Brain microvascular endothelial cell (primary cell): ENCODE results near the gene PIEZO1.

Source experiments
- DNase-seq: peaks from one replicate; pipeline ENCODE4 v3.0.0-alpha.2; 2020
- H3K27ac ChIP-seq: fragments of 250-450 bp; sonication (Bioruptor Pico); 2 replicates; pipeline ENCODE4 v1.5.1; 2020; ENCODE audit warnings: mild to moderate bottlenecking, moderate library complexity
- H3K27me3 ChIP-seq: fragments of 250-450 bp; sonication (Bioruptor Pico); replicated peaks from 2 replicates; pipeline ENCODE4 v1.5.1; 2020; ENCODE audit warnings: mild to moderate bottlenecking
- H3K36me3 ChIP-seq: fragments of 250-450 bp; sonication (Bioruptor Pico); replicated peaks from 2 replicates; pipeline ENCODE4 v1.5.1; 2020; ENCODE audit warnings: mild to moderate bottlenecking
- H3K4me3 ChIP-seq: 2 replicates; pipeline ENCODE4 v1.5.1; 2011; ENCODE audit warnings: low read depth, mild to moderate bottlenecking, control low read depth, low read length, moderate library complexity
- CTCF ChIP-seq: IDR thresholded peaks from 2 replicates; pipeline ENCODE4 v1.5.1; 2011; ENCODE audit warnings: low read depth, mild to moderate bottlenecking, moderate library complexity, low read length, control low read depth, inconsistent platforms; ENCODE audit errors: missing control alignments
- in situ Hi-C: cut with HindIII; loops from 2 replicates; pipeline ENCODE4 v1.10.0; 2017; ENCODE audit warnings: low sequenced_read_pairs, low pct_ligation_motif_present

Gene PIEZO1

GRCh38 chr16:88678224-88678979 is 106.6 kb downstream of the PIEZO1 start:
- TF ChIP-seq CTCF = no peak
- no peak for DNase-seq
- Histone ChIP-seq H3K27me3 (no peaks in the 10 kb centered on the region), H3K36me3 (no peaks in the 10 kb centered on the region), H3K4me3 (no peak overlapping the region), H3K27ac (no peak overlapping the region)
- in situ Hi-C loops = no loop called here

GRCh38 chr16:88677721-88678120 is 107.3 kb downstream of the PIEZO1 start:
- H3K27ac ChIP-seq = no peak overlapping the region
- in situ Hi-C loops = no loop called here
- no peak for TF ChIP-seq CTCF
- H3K36me3 ChIP-seq = no peaks in the 10 kb centered on the region
- no peaks in the 10 kb centered on the region for H3K27me3 ChIP-seq
- no peak overlapping the region for H3K4me3 ChIP-seq
- no peak for DNase-seq

- in situ Hi-C loops = no loop called here
- H3K36me3 ChIP-seq = no peaks in the 10 kb centered on the region
- H3K27ac ChIP-seq = no peak overlapping the region
- H3K4me3 ChIP-seq = no peak overlapping the region
- TF ChIP-seq CTCF = no peak
- DNase-seq = no peak
- H3K27me3 ChIP-seq = no peaks in the 10 kb centered on the region
These were observed 108.3 kb downstream of the PIEZO1 start for GRCh38 chr16:88676502-88677242.

GRCh38 chr16:88673716-88674379 is 111.2 kb downstream of the PIEZO1 start:
- no peak overlapping the region for H3K27ac ChIP-seq
- H3K27me3 ChIP-seq = no peaks in the 10 kb centered on the region
- DNase-seq = no peak
- no peak for TF ChIP-seq CTCF
- in situ Hi-C loops = no loop called here
- H3K36me3 ChIP-seq = no peaks in the 10 kb centered on the region
- no peak overlapping the region for H3K4me3 ChIP-seq

- Histone ChIP-seq H3K27ac (no peak overlapping the region), H3K27me3 (no peaks in the 10 kb centered on the region), H3K36me3 (no peaks in the 10 kb centered on the region), H3K4me3 (no peak overlapping the region)
- DNase-seq = no peak
- TF ChIP-seq CTCF = peak; percentile 62
- in situ Hi-C loops = no loop called here
These were observed 112.2 kb downstream of the PIEZO1 start for GRCh38 chr16:88672776-88673175.
